SH-SY5Y (cell line): ENCODE measurements around the gene UNC13A.

ENCODE experiments used
- GATA2 ChIP-seq: IDR thresholded peaks from 2 replicates; pipeline ENCODE4 v1.6.1; 2011; ENCODE audit warnings: mild to moderate bottlenecking, low read depth, low read length
- GATA3 ChIP-seq: IDR thresholded peaks from 2 replicates; pipeline ENCODE4 v1.6.1; 2011; ENCODE audit warnings: low read depth, mild to moderate bottlenecking, low read length, moderate library complexity

- no peak for TF ChIP-seq GATA2
- no peak for TF ChIP-seq GATA3
These were observed 6.5 kb downstream of the UNC13A start for GRCh38 chr19:17681505-17682125.
